Urinary bladder (tissue), 4 donors: ENCODE results near the gene KCTD20. TPM values are rescaled to one million over a fixed set of nuclear protein-coding genes. Genes with fewer than 3 reads are reported as not detected.
"Not testable (repeated sequence)": the region's sequence is repeated elsewhere in the genome, so short reads cannot be mapped to it uniquely, and the experiment has no call there.

Experiments used
- DNase-seq: peaks from one replicate; pipeline ENCODE4 v3.0.0-alpha.2; 2015; ENCODE audit errors: extremely low spot score
- H3K27ac ChIP-seq: one replicate; pipeline ENCODE4 v1.5.1; 2013; ENCODE audit warnings: low read depth, mild to moderate bottlenecking, moderate library complexity
- H3K36me3 ChIP-seq: one replicate; pipeline ENCODE4 v1.6.1; 2013; ENCODE audit warnings: mild to moderate bottlenecking, moderate library complexity; ENCODE audit not compliant: insufficient read depth
- H3K4me1 ChIP-seq: one replicate; pipeline ENCODE4 v1.6.1; 2013; ENCODE audit warnings: mild to moderate bottlenecking, moderate library complexity; ENCODE audit not compliant: insufficient read depth
- H3K4me3 ChIP-seq: one replicate; pipeline ENCODE4 v1.5.1; 2013; ENCODE audit warnings: low read depth, low read length
- WGBS: extraction: QIAGEN DNeasy Blood & Tissue Kit; methylation state at CpG from one replicate; pipeline ENCODE4 v1.1.7; 2013; 5-methylcytosine and 5-hydroxymethylcytosine counted together
- polyA plus RNA-seq: library from polyadenylated mRNA; stranded (reverse); fragments of 200-250 nt; gene quantifications from one replicate; pipeline ENCODE4 v1.2.3, GENCODE V29; 2013
- total RNA-seq: library from RNA; depleted of rRNA; stranded (reverse); fragments of >200 nt; gene quantifications from one replicate; pipeline ENCODE4 v1.2.3, GENCODE V29; 2014
- donor health status: healthy with polysubstance abuse.
- donor health status: healthy.

Gene KCTD20
- total and polyA plus RNA-seq, 2 donors: 37.2 to 93.5 TPM

DNA sequence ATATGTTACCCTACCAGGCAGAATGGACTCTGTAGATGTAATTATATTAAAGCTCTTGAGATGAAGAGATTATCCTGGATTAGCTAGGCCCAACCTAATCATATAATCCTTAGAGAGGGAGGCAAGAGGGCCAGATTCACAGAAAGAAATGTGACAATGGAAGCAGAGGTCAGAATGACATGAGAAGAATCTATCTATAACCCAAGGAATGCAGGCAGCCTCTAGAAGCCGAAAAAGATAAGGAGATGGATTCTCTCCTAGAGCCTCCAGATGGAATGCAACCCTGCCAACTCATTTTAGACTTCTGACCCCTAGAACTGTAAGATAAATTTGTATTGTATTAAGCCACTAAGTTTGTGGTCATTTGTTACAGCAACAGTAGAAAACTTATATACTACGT, 12.4 kb upstream of the KCTD20 start:
- Histone ChIP-seq H3K36me3 (no peaks in the 10 kb centered on the region), H3K27ac (no peak overlapping the region), H3K4me1 (no peaks in the 10 kb centered on the region), H3K4me3 (no peak overlapping the region)
- DNase-seq: no peak
- WGBS: 67% methylated on average over 2 of the region's 2 CpGs

DNA sequence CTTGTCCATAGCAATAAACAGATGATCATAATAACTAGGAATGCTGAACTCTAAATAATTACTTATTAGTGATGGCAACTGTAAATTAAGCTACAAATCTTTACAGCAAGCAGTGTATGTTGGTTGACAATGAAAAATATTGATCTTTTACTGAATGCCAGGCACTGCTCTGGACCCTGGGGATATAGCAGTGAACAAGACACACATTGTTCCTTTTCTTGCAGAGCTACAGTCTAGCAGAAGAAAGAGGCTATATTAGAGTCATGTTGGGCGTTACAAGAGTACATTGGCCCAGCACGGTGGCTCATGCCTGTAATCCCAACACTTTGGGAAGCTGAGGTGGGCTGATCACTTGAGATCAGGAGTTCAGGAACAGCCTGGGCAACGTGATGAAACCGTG, 11.6 kb upstream of the KCTD20 start:
- no peaks in the 10 kb centered on the region for H3K36me3 ChIP-seq
- no peaks in the 10 kb centered on the region for H3K4me1 ChIP-seq
- no peak for DNase-seq
- WGBS: 83% methylated on average over 4 of the region's 4 CpGs
- no peak overlapping the region for H3K27ac ChIP-seq
- H3K4me3 ChIP-seq: no peak overlapping the region

DNA sequence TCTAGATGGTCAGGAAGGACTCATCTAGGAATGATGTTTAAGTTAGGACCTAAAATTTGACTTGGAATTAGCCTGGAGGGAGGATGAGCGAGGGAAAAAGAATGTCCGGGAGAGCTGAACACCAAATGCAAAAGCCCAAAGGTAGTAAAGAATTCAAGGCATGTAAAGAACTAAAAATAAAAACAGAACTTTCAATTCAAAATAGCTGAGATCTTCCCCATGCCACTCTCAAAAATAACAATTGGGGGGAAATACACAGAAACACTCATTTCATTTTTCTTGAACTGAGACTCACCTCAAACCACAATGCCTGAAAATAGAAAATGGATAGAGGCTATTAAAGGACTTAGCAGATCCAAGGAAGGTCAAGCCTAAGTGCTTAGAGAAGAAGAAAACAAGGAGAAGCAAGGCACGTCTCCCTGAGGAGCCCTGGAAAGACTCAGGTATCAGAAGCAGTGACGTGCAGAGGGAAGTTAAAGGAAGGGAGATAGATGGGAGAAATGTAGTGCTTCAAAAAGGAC, 10.6 kb upstream of the KCTD20 start:
- Histone ChIP-seq H3K36me3 (no peaks in the 10 kb centered on the region), H3K27ac (no peak overlapping the region), H3K4me1 (no peaks in the 10 kb centered on the region), H3K4me3 (no peak overlapping the region)
- 83% methylated on average over 4 of the region's 4 CpGs for WGBS
- DNase-seq: no peak

DNA sequence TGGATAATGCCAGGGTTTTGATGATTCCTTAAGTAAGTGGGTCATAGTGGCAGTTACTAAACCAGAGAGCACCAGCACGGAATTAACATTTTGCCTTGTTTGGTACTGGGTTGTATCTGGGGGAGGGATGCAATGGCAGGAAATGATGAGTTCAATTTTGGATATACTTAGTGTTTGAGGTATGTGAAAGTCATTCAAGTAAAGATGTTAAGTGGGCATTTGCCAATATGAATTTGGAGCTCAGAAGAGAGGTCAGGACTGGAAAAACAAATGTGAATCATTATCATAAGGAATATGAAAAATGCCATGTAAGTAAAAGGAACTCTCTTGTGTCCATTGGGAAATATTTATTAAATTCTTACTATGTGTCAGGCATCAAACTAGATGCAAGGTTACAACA, 6.3 kb upstream of the KCTD20 start:
- no peak overlapping the region for H3K27ac ChIP-seq
- no peaks in the 10 kb centered on the region for H3K36me3 ChIP-seq
- 90% methylated on average over 1 of the region's 1 CpG for WGBS
- no peaks in the 10 kb centered on the region for H3K4me1 ChIP-seq
- no peak overlapping the region for H3K4me3 ChIP-seq
- no peak for DNase-seq

DNA sequence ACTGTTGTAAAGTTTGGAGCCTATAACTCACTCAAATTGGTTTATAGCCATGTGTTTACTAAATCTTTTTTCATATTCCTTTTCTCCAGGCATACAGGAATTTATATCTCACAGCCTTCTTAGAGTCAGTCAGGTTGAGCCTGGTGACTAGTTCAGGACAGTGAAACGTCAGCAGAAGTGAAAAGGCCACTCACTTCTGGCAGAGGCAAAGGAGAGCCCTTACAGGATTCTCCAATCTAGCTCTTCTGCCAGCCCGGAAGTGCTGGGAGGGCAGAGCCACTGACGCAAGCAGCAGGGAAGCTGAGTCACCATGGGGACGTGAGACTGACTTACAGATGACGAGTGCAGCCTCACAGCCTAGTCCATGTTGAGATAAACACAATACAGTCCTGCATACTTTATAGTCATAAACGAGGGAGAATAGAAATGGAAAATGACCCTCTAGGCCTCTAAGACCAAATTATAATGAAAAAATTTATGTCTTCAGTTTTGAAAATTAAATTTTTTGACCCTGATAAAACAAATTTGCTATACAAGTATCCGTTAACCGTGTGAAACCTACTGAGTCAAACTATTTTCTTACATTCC, 1.4 kb upstream of the KCTD20 start:
- no peak overlapping the region for H3K4me3 ChIP-seq
- 16% methylated on average over 8 of the region's 8 CpGs for WGBS
- no peaks in the 10 kb centered on the region for H3K36me3 ChIP-seq
- H3K4me1 ChIP-seq: peaks cover 2% of the 10 kb centered on the region
- H3K27ac ChIP-seq: peak overlapping the region; percentile 66
- peak; percentile 74 for DNase-seq

DNA sequence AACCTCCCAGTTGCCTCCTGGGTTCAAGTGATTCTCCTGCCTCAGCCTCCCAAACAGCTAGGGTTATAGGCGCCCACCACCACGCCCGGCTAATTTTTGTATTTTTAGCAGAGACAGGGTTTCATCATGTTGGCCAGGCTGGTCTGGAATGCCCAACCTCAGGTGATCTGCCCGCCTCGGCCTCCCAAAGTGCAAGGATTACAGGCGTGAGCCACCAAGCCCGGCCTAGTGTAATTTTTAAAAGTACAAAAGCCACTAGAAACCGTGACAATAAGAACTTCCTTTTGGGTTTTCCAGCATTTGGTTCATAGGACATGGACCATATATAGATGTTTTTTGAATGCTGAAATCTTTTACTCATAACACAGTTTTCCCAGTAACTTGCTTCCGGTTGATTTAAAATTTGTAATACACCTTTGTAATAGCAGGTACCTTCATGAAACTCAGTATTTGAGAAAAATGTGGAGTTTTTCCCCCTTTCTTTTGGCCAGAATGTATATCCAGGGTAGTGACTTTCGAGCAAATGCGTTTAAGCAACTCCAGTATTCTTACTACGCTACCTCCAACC, 613 bp upstream of the KCTD20 start:
- Histone ChIP-seq H3K4me3 (peak overlapping the region; percentile 77), H3K36me3 (no peaks in the 10 kb centered on the region), H3K4me1 (peaks cover 2% of the 10 kb centered on the region), H3K27ac (peak overlapping the region; percentile 97)
- WGBS: 53% methylated on average over 12 of the region's 12 CpGs
- no peak for DNase-seq

DNA sequence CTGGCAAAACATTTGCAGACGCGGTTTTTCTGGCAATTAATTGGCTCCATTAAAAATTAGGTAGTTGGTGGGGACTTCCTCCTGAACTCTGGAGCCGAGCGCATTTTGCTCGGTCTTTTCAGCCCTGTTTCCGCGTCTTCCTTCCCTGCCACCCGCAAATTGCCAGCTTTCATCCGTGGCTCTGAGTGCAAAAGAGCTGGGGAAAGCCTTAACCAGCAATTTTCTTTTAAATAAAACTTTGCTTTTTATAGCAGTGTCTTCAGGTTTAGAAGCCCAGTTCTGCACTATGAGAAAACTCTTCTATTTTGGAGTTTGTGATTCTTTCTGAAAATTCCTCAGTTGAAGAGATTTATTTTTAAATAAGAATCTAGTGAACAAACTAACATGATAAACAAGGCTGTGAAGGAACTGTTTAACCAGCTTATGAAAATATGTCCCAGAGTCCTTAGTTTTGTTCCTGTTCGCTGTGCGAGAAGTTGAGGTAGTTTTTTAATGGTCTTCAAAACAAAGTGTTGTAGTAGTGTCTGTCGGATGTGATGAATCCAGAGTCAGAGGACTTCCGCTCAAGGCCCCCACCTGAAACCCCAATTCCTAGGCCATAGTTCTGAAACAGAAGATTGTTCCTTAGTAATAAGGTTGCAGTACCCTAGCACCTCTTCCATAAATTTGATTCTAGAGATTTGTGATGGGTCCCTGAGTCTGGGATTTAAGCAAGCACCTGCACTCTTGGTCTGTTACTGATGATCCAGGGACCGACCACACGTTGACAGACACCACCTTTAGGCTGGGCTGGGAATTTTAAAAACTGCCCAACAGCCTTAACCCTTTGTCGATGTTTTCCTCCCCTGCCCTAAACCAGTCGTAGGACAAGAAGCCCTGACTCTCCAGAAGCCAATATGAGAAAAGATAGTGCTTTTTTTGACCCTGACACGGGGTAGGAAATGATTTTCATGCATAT, 950 bp downstream of the KCTD20 start:
- Histone ChIP-seq H3K4me1 (peaks cover 2% of the 10 kb centered on the region), H3K4me3 (peak overlapping the region; percentile 77), H3K36me3 (no peaks in the 10 kb centered on the region), H3K27ac (peak overlapping the region; percentile 97)
- DNase-seq: peak; percentile 4
- 4% methylated on average over 18 of the region's 18 CpGs for WGBS

DNA sequence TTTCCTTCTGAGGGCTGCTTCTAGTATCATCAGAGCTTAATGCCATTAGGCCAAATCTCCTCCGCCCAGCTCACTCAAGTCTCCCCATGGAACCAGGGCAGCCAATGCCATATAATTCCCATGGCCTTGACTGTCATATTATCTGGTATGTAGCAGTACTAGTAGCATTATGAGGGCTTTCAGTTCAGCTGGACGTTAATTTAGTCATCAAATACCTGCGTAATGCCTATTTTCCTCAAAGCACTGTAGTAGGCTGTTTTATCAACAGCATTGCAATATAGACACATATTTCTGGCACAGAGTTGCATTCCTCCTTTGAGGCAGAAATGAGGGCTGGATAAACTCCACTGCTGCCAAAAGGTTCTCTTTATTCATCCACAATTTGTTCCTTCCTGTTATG, 1.7 kb downstream of the KCTD20 start:
- H3K4me1 ChIP-seq: peaks cover 2% of the 10 kb centered on the region
- peak overlapping the region; percentile 71 for H3K27ac ChIP-seq
- H3K36me3 ChIP-seq: no peaks in the 10 kb centered on the region
- 30% methylated on average over 3 of the region's 3 CpGs for WGBS
- DNase-seq: no peak
- H3K4me3 ChIP-seq: peak overlapping the region; percentile 77

DNA sequence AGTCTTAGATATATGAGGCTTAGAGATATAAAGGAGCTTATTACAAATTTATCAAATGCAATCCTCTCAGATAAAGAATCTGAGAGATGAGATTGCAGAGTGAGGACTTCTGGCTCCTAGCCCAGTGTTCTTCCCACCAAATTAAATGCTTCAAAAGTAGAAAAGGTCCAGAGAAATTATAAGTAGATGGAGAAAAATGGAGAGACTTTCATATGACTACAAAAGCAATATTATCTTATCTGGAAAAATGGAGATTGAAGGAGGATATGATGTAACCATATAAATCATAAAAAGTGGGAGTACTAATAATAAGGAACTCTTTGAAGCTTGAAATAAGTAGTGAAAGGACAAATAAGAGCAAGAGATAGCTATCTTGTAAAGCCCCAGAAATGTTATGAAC, 2.8 kb downstream of the KCTD20 start:
- peaks cover 2% of the 10 kb centered on the region for H3K4me1 ChIP-seq
- H3K27ac ChIP-seq: no peak overlapping the region
- no peak overlapping the region for H3K4me3 ChIP-seq
- no peak for DNase-seq
- no peaks in the 10 kb centered on the region for H3K36me3 ChIP-seq

DNA sequence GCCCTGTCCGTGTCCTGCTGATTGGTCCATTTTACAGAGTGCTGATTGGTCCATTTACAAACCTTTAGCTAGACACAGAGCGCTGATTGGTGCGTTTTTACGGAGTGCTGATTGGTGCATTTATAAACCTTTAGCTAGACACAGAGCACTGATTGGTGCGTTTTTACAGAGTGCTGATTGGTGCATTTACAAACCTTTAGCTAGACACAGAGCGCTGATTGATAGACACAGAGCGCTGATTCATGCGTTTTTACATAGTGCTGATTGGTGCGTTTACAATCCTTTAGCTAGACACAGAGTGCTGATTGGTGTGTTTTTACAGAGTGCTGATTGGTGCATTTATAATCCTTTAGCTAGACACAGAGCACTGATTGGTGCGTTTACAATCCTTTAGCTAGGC, 6.4 kb downstream of the KCTD20 start:
- not testable (repeated sequence) for DNase-seq, H3K4me1 ChIP-seq, H3K4me3 ChIP-seq, H3K36me3 ChIP-seq, H3K27ac ChIP-seq
- 98% methylated on average over 10 of the region's 10 CpGs for WGBS

DNA sequence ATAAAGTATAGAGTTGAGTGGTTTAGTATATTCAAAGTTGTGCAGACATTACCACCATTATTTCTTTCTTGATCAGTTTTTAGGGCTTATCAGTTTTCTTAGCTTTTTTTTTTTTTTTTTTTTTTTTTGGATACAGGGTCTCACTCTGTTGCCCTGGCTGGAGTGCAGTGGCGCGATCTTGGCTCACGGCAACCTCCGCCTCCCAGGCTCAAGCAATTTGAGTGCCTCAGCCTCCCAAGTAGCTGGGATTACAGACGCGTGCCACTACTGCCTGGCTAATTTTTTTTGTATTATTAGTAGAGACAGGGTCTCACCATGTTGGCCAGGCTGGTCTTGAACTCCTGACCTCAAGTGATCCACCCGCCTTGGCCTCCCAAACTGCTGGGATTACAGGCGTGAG, 10.1 kb downstream of the KCTD20 start:
- not testable (repeated sequence) for H3K27ac ChIP-seq, DNase-seq, H3K4me3 ChIP-seq, H3K36me3 ChIP-seq, H3K4me1 ChIP-seq
- 97% methylated on average over 8 of the region's 8 CpGs for WGBS

DNA sequence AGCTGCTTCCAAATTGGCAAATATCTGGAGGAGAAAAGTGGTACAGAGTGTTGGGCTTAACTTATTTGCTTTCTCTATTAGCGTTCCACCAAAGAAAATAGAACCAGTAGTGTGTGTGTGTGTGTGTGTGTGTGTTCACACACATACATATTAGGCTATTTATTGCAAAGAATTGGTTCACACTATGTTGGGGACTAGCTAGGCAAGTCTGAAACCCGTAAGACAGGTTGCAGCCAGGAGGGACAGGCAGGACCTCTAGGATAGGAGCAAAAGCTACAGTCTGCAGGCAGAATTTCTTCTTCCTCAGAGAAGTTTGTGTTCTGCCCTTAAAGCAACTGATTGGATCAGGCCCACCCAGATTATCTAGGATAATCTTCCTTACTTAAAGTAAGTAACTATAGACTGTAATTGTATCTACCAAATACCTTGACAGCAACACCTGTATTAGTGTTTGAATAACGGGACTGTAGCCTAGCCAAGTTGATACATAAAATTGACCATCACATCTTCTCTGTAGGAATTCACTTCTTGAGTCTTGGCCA, 12.8 kb downstream of the KCTD20 start:
- Histone ChIP-seq H3K27ac (no peak overlapping the region), H3K4me3 (no peak overlapping the region), H3K36me3 (no peaks in the 10 kb centered on the region), H3K4me1 (peaks cover 1% of the 10 kb centered on the region)
- DNase-seq: no peak
- WGBS: 85% methylated on average over 3 of the region's 3 CpGs

DNA sequence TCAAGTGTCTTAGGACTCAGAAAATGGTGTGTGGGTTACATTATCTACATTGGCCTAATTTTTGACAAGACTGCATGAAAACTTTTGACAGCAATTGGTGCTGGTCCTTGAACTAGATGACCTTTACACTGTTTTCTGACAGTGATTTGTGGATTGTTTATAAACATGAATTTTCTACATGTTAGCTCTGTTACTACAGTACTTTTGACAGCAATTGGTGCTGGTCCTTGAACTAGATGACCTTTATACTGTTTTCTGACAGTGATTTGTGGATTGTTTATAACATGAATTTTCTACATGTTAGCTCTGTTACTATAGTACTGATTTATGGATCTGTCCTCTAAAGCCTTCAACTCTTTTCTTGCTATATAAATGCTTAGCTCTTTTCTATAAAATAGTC, 16.7 kb downstream of the KCTD20 start:
- Histone ChIP-seq H3K4me1 (no peaks in the 10 kb centered on the region), H3K27ac (no peak overlapping the region), H3K36me3 (no peaks in the 10 kb centered on the region), H3K4me3 (no peak overlapping the region)
- no peak for DNase-seq

DNA sequence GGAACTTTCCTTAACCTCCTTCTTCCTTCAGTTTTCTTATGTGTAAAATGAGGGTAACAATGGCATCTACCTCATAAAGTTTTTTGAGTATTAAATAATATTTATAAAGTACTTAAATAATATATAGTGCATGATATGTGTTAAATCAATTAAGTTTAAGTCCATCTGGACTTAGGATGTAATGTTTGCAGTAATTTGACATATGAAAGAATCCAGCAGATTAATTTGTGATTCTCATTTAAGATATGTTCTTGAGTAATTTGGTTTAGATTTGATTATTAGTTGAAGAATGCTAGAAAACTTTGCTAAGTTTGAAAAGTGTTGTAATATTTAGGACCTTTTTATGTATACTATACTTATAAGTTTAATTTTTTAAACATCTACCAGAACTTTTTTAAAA, 18.1 kb downstream of the KCTD20 start:
- DNase-seq: no peak
- Histone ChIP-seq H3K27ac (no peak overlapping the region), H3K4me3 (no peak overlapping the region), H3K36me3 (no peaks in the 10 kb centered on the region), H3K4me1 (no peaks in the 10 kb centered on the region)
